HepG2 (cell line): Measurements from ENCODE around the gene MAVS. TPM values are rescaled to one million over a fixed set of nuclear protein-coding genes. Genes with fewer than 3 reads are reported as not detected.
A peak's percentile ranks its signal among the peaks of the same experiment; 100 is the strongest.

Source experiments
- AHR ChIP-seq: IDR thresholded peaks from 2 replicates; pipeline ENCODE4 v1.6.1; 2018; ENCODE audit warnings: missing genetic modification reagents, missing compliant biosample characterization
- BCLAF1 ChIP-seq: fragments of 450-650 bp; IDR thresholded peaks from 2 replicates; pipeline ENCODE4 v1.6.1; 2017; ENCODE audit warnings: mild to moderate bottlenecking
- CBFB ChIP-seq: sonication (generic); formaldehyde crosslinking; IDR thresholded peaks from 2 replicates; pipeline ENCODE4 v1.4.0; 2020; ENCODE audit warnings: missing genetic modification reagents
- FOXP1 ChIP-seq, 2 experiments: fragments of 450-650 bp in 1 of 2; IDR thresholded peaks; 2 replicates each; pipeline ENCODE4 v1.6.1; 2017 to 2018; ENCODE audit warnings: antibody characterized with exemption in 1 of 2
- HOXA3 ChIP-seq: sonication (generic); formaldehyde crosslinking; IDR thresholded peaks from 2 replicates; pipeline ENCODE4 v1.5.0; 2020; ENCODE audit warnings: missing genetic modification reagents
- KLF6 ChIP-seq: IDR thresholded peaks from 2 replicates; pipeline ENCODE4 v1.8.0; 2016; ENCODE audit warnings: missing biosample characterization, missing genetic modification reagents
- LRRFIP1 ChIP-seq: sonication (generic); formaldehyde crosslinking; conservative IDR thresholded peaks from 2 replicates; pipeline ENCODE4 v1.4.0; 2020; ENCODE audit warnings: missing genetic modification reagents
- MED1 ChIP-seq: sonication (generic); formaldehyde crosslinking; IDR thresholded peaks from 2 replicates; pipeline ENCODE4 v1.4.0; 2020; ENCODE audit warnings: missing genetic modification reagents
- NCOA2 ChIP-seq: sonication (generic); formaldehyde crosslinking; IDR thresholded peaks from 2 replicates; pipeline ENCODE4 v1.8.0; 2022; ENCODE audit warnings: inconsistent platforms
- RBFOX2 ChIP-seq: fragments of 200-400 bp; formaldehyde crosslinking; IDR thresholded peaks from 2 replicates; pipeline ENCODE4 v1.6.1; 2017; ENCODE audit warnings: low read depth, mild to moderate bottlenecking, low read length
- WIZ ChIP-seq: sonication (generic); formaldehyde crosslinking; IDR thresholded peaks from 2 replicates; pipeline ENCODE4 v1.5.1; 2020; ENCODE audit warnings: mild to moderate bottlenecking, missing genetic modification reagents
- ZBTB2 ChIP-seq: sonication (generic); formaldehyde crosslinking; IDR thresholded peaks from 2 replicates; pipeline ENCODE4 v1.8.0; 2022; ENCODE audit warnings: low read depth, missing genetic modification reagents
- ZNF547 ChIP-seq: sonication (generic); formaldehyde crosslinking; IDR thresholded peaks from 2 replicates; pipeline ENCODE4 v1.5.1; 2020; ENCODE audit warnings: mild to moderate bottlenecking, missing genetic modification reagents
- polyA plus RNA-seq, 8 experiments: library from polyadenylated mRNA; depleted of rRNA in 3 of 8; stranded (reverse) in 7 of 8; unstranded in 1 of 8; fragments of >200 nt; fragmentation: Illumina TruSeq in 4 of 8; extraction: Trizol in 4 of 8; gene quantifications; 2 replicates each; pipeline versions ENCODE4 v1.2.1 to v1.2.3, GENCODE V29; 2011 to 2016; ENCODE audit warnings: low read depth in 4 of 8, missing spikeins in 1 of 8, mixed read lengths in 1 of 8; ENCODE audit not compliant: insufficient read depth in 1 of 8
- total RNA-seq, 5 experiments: library from RNA; depleted of rRNA; stranded (reverse); fragments of >200 nt; fragmentation: Illumina TruSeq; extraction: Trizol; gene quantifications; 2 replicates each; pipeline ENCODE4 v1.2.3, GENCODE V29; 2016; ENCODE audit warnings: low read depth in 1 of 5
- TF ChIP-seq, protein P1 (sequence below): sonication (generic); formaldehyde crosslinking; IDR thresholded peaks from 2 replicates; pipeline ENCODE4 v1.5.0; 2020; ENCODE audit warnings: missing genetic modification reagents
- TF ChIP-seq, protein P2 (sequence below): sonication (generic); formaldehyde crosslinking; IDR thresholded peaks from 2 replicates; pipeline ENCODE4 v1.4.0; 2020; ENCODE audit warnings: missing genetic modification reagents, borderline replicate concordance

MAVS gene
- total and polyA plus RNA-seq, 2 of the 13 experiments (the other 11 are each of a cell fraction or from before 2014, with no cell fraction given) = 27.3 to 36.6 TPM

- TF ChIP-seq LRRFIP1 (no peak), ZBTB2 (CRISPR knock-in tag) (peak; percentile 75; the same call in 1 of the 2 replicates), KLF6 (peak; percentile 74), ZNF547 (CRISPR knock-in tag) (peak; percentile 90), CBFB (CRISPR knock-in tag) (peak; percentile 84), BCLAF1 (no peak), AHR (CRISPR knock-in tag) (peak; percentile 88), RBFOX2 (peak; percentile 100), NCOA2 (CRISPR knock-in tag) (peak; percentile 54), HOXA3 (CRISPR knock-in tag) (peak; percentile 75; the same call in 1 of the 2 replicates), WIZ (CRISPR knock-in tag) (no peak), MED1 (peak; percentile 67), FOXP1 (IDR thresholded peaks at IDR 0.05) (peak; percentile 16; the same call in 1 of the 2 replicates), FOXP1 (CRISPR knock-in tag; IDR thresholded peaks at IDR 0.05) (no peak)
- TF ChIP-seq, protein P1, sequence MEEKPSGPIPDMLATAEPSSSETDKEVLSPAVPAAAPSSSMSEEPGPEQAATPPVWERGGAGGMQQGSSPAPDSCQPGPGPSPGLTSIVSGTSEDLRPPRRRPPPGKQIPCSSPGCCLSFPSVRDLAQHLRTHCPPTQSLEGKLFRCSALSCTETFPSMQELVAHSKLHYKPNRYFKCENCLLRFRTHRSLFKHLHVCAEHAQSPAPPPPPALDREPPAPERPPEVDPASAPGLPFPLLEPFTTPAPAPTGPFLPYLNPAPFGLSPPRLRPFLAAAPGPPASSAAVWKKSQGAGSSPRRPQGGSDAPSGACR (CRISPR knock-in tag) = peak; percentile 100
- TF ChIP-seq, protein P2, sequence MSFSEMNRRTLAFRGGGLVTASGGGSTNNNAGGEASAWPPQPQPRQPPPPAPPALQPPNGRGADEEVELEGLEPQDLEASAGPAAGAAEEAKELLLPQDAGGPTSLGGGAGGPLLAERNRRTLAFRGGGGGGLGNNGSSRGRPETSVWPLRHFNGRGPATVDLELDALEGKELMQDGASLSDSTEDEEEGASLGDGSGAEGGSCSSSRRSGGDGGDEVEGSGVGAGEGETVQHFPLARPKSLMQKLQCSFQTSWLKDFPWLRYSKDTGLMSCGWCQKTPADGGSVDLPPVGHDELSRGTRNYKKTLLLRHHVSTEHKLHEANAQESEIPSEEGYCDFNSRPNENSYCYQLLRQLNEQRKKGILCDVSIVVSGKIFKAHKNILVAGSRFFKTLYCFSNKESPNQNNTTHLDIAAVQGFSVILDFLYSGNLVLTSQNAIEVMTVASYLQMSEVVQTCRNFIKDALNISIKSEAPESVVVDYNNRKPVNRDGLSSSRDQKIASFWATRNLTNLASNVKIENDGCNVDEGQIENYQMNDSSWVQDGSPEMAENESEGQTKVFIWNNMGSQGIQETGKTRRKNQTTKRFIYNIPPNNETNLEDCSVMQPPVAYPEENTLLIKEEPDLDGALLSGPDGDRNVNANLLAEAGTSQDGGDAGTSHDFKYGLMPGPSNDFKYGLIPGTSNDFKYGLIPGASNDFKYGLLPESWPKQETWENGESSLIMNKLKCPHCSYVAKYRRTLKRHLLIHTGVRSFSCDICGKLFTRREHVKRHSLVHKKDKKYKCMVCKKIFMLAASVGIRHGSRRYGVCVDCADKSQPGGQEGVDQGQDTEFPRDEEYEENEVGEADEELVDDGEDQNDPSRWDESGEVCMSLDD (CRISPR knock-in tag) = peak; percentile 74; the same call in 1 of the 2 replicates
Observed at GRCh38 chr20:3888622-3889488, 42.2 kb downstream of the MAVS start, which contains the start of gene PANK2 (continued).
